DND-41 (cell line): Measurements from ENCODE around the gene SNTG2.
A peak's percentile ranks its signal among the peaks of the same experiment; 100 is the strongest.

Experiments used
- ATAC-seq: fragments of 200-7000 bp; cut with Tn5 transposase; 3 replicates; pipeline ENCODE4 v1.9.1; 2021; ENCODE audit warnings: low read depth; ENCODE audit not compliant: insufficient read depth
- DNase-seq: peaks from one replicate; pipeline ENCODE4 v3.0.0-alpha.2; 2020
- H2AFZ ChIP-seq: 2 replicates; pipeline ENCODE4 v1.6.0; 2012; ENCODE audit warnings: low read depth, low read length
- H3K27ac ChIP-seq: 2 replicates; pipeline ENCODE4 v1.5.1; 2012; ENCODE audit warnings: low read length, inconsistent platforms
- H3K27me3 ChIP-seq: fragments of 200-600 bp; sonication (generic); 2 replicates; pipeline ENCODE4 v1.6.0; 2012; ENCODE audit warnings: low read length, mild to moderate bottlenecking, inconsistent platforms; ENCODE audit not compliant: insufficient read depth, poor library complexity
- H3K36me3 ChIP-seq: 2 replicates; pipeline ENCODE4 v1.5.1; 2012; ENCODE audit warnings: low read length, inconsistent platforms; ENCODE audit not compliant: insufficient read depth
- H3K4me1 ChIP-seq: 2 replicates; pipeline ENCODE4 v1.5.1; 2012; ENCODE audit warnings: mild to moderate bottlenecking, low read length; ENCODE audit not compliant: insufficient read depth
- H3K4me2 ChIP-seq: 2 replicates; pipeline ENCODE4 v1.6.0; 2012; ENCODE audit warnings: mild to moderate bottlenecking, moderate library complexity, low read length, inconsistent platforms; ENCODE audit not compliant: insufficient read depth
- H3K4me3 ChIP-seq, 2 experiments: fragments of 200-600 bp in 1 of 2; shearing (Covaris generic) in 1 of 2; 2 replicates each; pipeline ENCODE4 v1.5.1; 2012 to 2016; ENCODE audit warnings: inconsistent platforms in 2 of 2, low read length in 2 of 2, mild to moderate bottlenecking in 2 of 2, low read depth in 1 of 2, moderate library complexity in 1 of 2
- H3K79me2 ChIP-seq: 2 replicates; pipeline ENCODE4 v1.6.0; 2012; ENCODE audit warnings: low read length, inconsistent platforms; ENCODE audit not compliant: insufficient read depth
- H3K9ac ChIP-seq: 2 replicates; pipeline ENCODE4 v1.6.0; 2012; ENCODE audit warnings: low read depth, mild to moderate bottlenecking, inconsistent platforms, low read length, moderate library complexity
- H3K9me3 ChIP-seq: 2 replicates; pipeline ENCODE4 v1.5.1; 2012; ENCODE audit warnings: low read length, moderate library complexity, mild to moderate bottlenecking, inconsistent platforms; ENCODE audit not compliant: insufficient read depth, severe bottlenecking
- H4K20me1 ChIP-seq: 2 replicates; pipeline ENCODE4 v1.6.0; 2012; ENCODE audit warnings: low read length; ENCODE audit not compliant: insufficient read depth
- CTCF ChIP-seq: IDR thresholded peaks from 2 replicates; pipeline ENCODE4 v1.5.1; 2012; ENCODE audit warnings: borderline replicate concordance, low read length, moderate library complexity, mild to moderate bottlenecking; ENCODE audit not compliant: poor library complexity, severe bottlenecking; ENCODE audit errors: extremely low read depth
- EZH2 ChIP-seq: IDR thresholded peaks from 3 replicates; pipeline ENCODE4 v1.6.1; 2012; ENCODE audit warnings: borderline replicate concordance, low read depth, mild to moderate bottlenecking, moderate library complexity, low read length, inconsistent platforms; ENCODE audit not compliant: severe bottlenecking

Gene SNTG2

GRCh38 chr2:974502-974901, 23.9 kb downstream of the SNTG2 start:
- Histone ChIP-seq H3K36me3 (0 out of 2 replicates have a peak, but pooled peaks cover 6% of the 10 kb centered on the region), H3K27me3 (no peaks in the 10 kb centered on the region), H3K4me1 (peaks cover 42% of the 10 kb centered on the region), H4K20me1 (no peaks in the 10 kb centered on the region), H3K9ac (peak overlapping the region; percentile 48), H3K4me3 (peak overlapping the region in 1 of 2 experiments; percentile 46; a peak in 2 of 4 replicates), H2AFZ (peak overlapping the region; percentile 55), H3K79me2 (peaks cover 52% of the 10 kb centered on the region), H3K9me3 (no peaks in the 10 kb centered on the region), H3K27ac (peak overlapping the region; percentile 86), H3K4me2 (peak overlapping the region; percentile 58)
- peak; percentile 7; the same call in 2 of the 3 replicates for ATAC-seq
- no peak for TF ChIP-seq EZH2
- TF ChIP-seq CTCF: no peak
- peak; percentile 43 for DNase-seq

GRCh38 chr2:975095-975494, 24.4 kb downstream of the SNTG2 start:
- Histone ChIP-seq H3K27ac (peak overlapping the region; percentile 86), H3K4me1 (peaks cover 43% of the 10 kb centered on the region)
- no peak for ATAC-seq

GRCh38 chr2:979069-979928, 28.6 kb downstream of the SNTG2 start:
- ATAC-seq (peak; percentile 51; the same call in 1 of the 3 replicates), DNase-seq (no peak)
- Histone ChIP-seq H3K9me3 (no peaks in the 10 kb centered on the region), H3K36me3 (peaks cover 16% of the 10 kb centered on the region), H3K9ac (no peak overlapping the region), H3K27me3 (no peaks in the 10 kb centered on the region), H3K27ac (0 out of 2 replicates have a peak overlapping the region, but pooled peaks have one; percentile 19), H3K4me1 (peaks cover 20% of the 10 kb centered on the region), H3K4me2 (no peak overlapping the region), H4K20me1 (peaks cover 7% of the 10 kb centered on the region; the same call in 1 of the 2 replicates), H3K4me3 (no peak overlapping the region), H3K79me2 (peaks cover 37% of the 10 kb centered on the region), H2AFZ (no peak overlapping the region)
- TF ChIP-seq EZH2: no peak
- TF ChIP-seq CTCF: no peak

More at GRCh38 chr2:975095-975494, 24.4 kb downstream of the SNTG2 start:
- Histone ChIP-seq H3K4me3 (no peak overlapping the region), H3K27me3 (no peaks in the 10 kb centered on the region), H3K9ac (no peak overlapping the region), H3K4me2 (no peak overlapping the region), H2AFZ (no peak overlapping the region), H4K20me1 (no peaks in the 10 kb centered on the region), H3K79me2 (peaks cover 48% of the 10 kb centered on the region), H3K36me3 (0 out of 2 replicates have a peak, but pooled peaks cover 6% of the 10 kb centered on the region), H3K9me3 (no peaks in the 10 kb centered on the region)
- no peak for DNase-seq
- TF ChIP-seq EZH2 (no peak), CTCF (no peak)
